ENCODE measurements around the gene ADK. TPM values are rescaled to one million over a fixed set of nuclear protein-coding genes. Genes with fewer than 3 reads are reported as not detected.

ADK gene
- total RNA-seq, 3 donors from 2014 or later = 27.2 to 50.8 (median 40.0) TPM

GRCh38 chr10:74596713-74597112, 445.7 kb downstream of the ADK start:
- no peak for DNase-seq (ENCODE audit: low spot score in 2 of 2)
- intact Hi-C loops (cut with DNase I; ENCODE audit: low total_unique reads) = no loop called here
- Histone ChIP-seq H3K9me3 (no peaks in the 10 kb centered on the region), H3K4me1 (no peaks in the 10 kb centered on the region), H3K27me3 (no peaks in the 10 kb centered on the region), H3K27ac (no peak overlapping the region), H3K36me3 (no peaks in the 10 kb centered on the region), H3K4me3 (no peak overlapping the region)
- no peak for TF ChIP-seq CTCF (IDR thresholded peaks at IDR 0.05)

GRCh38 chr10:74598891-74599566, 448.0 kb downstream of the ADK start:
- intact Hi-C loops (cut with DNase I; ENCODE audit: low total_unique reads) = no loop called here
- Histone ChIP-seq H3K27me3 (no peaks in the 10 kb centered on the region), H3K9me3 (no peaks in the 10 kb centered on the region), H3K4me1 (no peaks in the 10 kb centered on the region), H3K27ac (no peak overlapping the region), H3K4me3 (peak overlapping the region in 2 of 3 donors; percentile 1 to 7), H3K36me3 (no peaks in the 10 kb centered on the region)
- no peak for DNase-seq (ENCODE audit: low spot score in 2 of 2)
- no peak for TF ChIP-seq POLR2AphosphoS5 (IDR thresholded peaks at IDR 0.05)
- no peak for TF ChIP-seq POLR2A (IDR thresholded peaks at IDR 0.05)
- TF ChIP-seq CTCF (IDR thresholded peaks at IDR 0.05) = no peak

GRCh38 chr10:74599672-74600071, 448.7 kb downstream of the ADK start:
- no peak overlapping the region for H3K4me3 ChIP-seq

GRCh38 chr10:74600170-74600569, 449.1 kb downstream of the ADK start:
- no peak for DNase-seq (ENCODE audit: low spot score in 2 of 2)
- Histone ChIP-seq H3K27me3 (no peaks in the 10 kb centered on the region), H3K27ac (no peak overlapping the region), H3K36me3 (no peaks in the 10 kb centered on the region), H3K4me1 (no peaks in the 10 kb centered on the region), H3K4me3 (no peak overlapping the region), H3K9me3 (no peaks in the 10 kb centered on the region)
- TF ChIP-seq POLR2A (IDR thresholded peaks at IDR 0.05) (no peak), CTCF (IDR thresholded peaks at IDR 0.05) (no peak), POLR2AphosphoS5 (IDR thresholded peaks at IDR 0.05) (no peak)
- intact Hi-C loops (cut with DNase I; ENCODE audit: low total_unique reads) = no loop called here

More at GRCh38 chr10:74599672-74600071, 448.7 kb downstream of the ADK start:
- DNase-seq (ENCODE audit: low spot score in 2 of 2) = no peak
- H3K36me3 ChIP-seq = no peaks in the 10 kb centered on the region
- no peaks in the 10 kb centered on the region for H3K4me1 ChIP-seq
- TF ChIP-seq CTCF (IDR thresholded peaks at IDR 0.05) (no peak), POLR2A (IDR thresholded peaks at IDR 0.05) (no peak), POLR2AphosphoS5 (IDR thresholded peaks at IDR 0.05) (no peak)
- no peaks in the 10 kb centered on the region for H3K27me3 ChIP-seq
- H3K27ac ChIP-seq = no peak overlapping the region
- intact Hi-C loops (cut with DNase I; ENCODE audit: low total_unique reads) = no loop called here
- no peaks in the 10 kb centered on the region for H3K9me3 ChIP-seq

- intact Hi-C loops (cut with DNase I; ENCODE audit: low total_unique reads) = no loop called here
- H3K27ac ChIP-seq = no peak overlapping the region
- TF ChIP-seq CTCF (IDR thresholded peaks at IDR 0.05) (no peak), POLR2A (IDR thresholded peaks at IDR 0.05) (no peak), POLR2AphosphoS5 (IDR thresholded peaks at IDR 0.05) (no peak)
Measured at GRCh38 chr10:74602576-74602975, 451.6 kb downstream of the ADK start.

More at GRCh38 chr10:74602576-74602975, 451.6 kb downstream of the ADK start:
- H3K4me1 ChIP-seq = no peaks in the 10 kb centered on the region
- DNase-seq (ENCODE audit: low spot score in 2 of 2) = no peak
- H3K9me3 ChIP-seq = no peaks in the 10 kb centered on the region
- no peaks in the 10 kb centered on the region for H3K36me3 ChIP-seq
- no peak overlapping the region for H3K4me3 ChIP-seq
- H3K27me3 ChIP-seq = no peaks in the 10 kb centered on the region

All from breast epithelium (tissue), 4 donors.